ENCODE measurements around the gene SH3PXD2B.

GRCh38 chr5:172344855-172345409 is 109.4 kb downstream of the SH3PXD2B start:
- no peak for TF ChIP-seq SMAD4 (CRISPR knock-in tag; IDR thresholded peaks at IDR 0.05)
- TF ChIP-seq IRF2 (CRISPR knock-in tag; IDR thresholded peaks at IDR 0.05; ENCODE audit: borderline replicate concordance, low read depth): no peak
- no peak for TF ChIP-seq ZNF219 (CRISPR knock-in tag; IDR thresholded peaks at IDR 0.05; ENCODE audit: borderline replicate concordance)
- TF ChIP-seq, protein P1, sequence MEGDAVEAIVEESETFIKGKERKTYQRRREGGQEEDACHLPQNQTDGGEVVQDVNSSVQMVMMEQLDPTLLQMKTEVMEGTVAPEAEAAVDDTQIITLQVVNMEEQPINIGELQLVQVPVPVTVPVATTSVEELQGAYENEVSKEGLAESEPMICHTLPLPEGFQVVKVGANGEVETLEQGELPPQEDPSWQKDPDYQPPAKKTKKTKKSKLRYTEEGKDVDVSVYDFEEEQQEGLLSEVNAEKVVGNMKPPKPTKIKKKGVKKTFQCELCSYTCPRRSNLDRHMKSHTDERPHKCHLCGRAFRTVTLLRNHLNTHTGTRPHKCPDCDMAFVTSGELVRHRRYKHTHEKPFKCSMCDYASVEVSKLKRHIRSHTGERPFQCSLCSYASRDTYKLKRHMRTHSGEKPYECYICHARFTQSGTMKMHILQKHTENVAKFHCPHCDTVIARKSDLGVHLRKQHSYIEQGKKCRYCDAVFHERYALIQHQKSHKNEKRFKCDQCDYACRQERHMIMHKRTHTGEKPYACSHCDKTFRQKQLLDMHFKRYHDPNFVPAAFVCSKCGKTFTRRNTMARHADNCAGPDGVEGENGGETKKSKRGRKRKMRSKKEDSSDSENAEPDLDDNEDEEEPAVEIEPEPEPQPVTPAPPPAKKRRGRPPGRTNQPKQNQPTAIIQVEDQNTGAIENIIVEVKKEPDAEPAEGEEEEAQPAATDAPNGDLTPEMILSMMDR (IDR thresholded peaks at IDR 0.05): no peak
- TF ChIP-seq, protein P2, sequence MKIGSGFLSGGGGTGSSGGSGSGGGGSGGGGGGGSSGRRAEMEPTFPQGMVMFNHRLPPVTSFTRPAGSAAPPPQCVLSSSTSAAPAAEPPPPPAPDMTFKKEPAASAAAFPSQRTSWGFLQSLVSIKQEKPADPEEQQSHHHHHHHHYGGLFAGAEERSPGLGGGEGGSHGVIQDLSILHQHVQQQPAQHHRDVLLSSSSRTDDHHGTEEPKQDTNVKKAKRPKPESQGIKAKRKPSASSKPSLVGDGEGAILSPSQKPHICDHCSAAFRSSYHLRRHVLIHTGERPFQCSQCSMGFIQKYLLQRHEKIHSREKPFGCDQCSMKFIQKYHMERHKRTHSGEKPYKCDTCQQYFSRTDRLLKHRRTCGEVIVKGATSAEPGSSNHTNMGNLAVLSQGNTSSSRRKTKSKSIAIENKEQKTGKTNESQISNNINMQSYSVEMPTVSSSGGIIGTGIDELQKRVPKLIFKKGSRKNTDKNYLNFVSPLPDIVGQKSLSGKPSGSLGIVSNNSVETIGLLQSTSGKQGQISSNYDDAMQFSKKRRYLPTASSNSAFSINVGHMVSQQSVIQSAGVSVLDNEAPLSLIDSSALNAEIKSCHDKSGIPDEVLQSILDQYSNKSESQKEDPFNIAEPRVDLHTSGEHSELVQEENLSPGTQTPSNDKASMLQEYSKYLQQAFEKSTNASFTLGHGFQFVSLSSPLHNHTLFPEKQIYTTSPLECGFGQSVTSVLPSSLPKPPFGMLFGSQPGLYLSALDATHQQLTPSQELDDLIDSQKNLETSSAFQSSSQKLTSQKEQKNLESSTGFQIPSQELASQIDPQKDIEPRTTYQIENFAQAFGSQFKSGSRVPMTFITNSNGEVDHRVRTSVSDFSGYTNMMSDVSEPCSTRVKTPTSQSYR (CRISPR knock-in tag; IDR thresholded peaks at IDR 0.05): no peak
- TF ChIP-seq ESRRA (CRISPR knock-in tag; IDR thresholded peaks at IDR 0.05; ENCODE audit: borderline replicate concordance): no peak
- TF ChIP-seq E2F1 (CRISPR knock-in tag; IDR thresholded peaks at IDR 0.05): no peak
- no peak for TF ChIP-seq JAZF1 (CRISPR knock-in tag; IDR thresholded peaks at IDR 0.05)
- no peak for TF ChIP-seq MLX (CRISPR knock-in tag; IDR thresholded peaks at IDR 0.05)
